Transverse colon (tissue), 4 donors: ENCODE data around the gene RSRP1.

ENCODE experiments used
- EP300 ChIP-seq: sonication (generic); formaldehyde crosslinking; IDR thresholded peaks from one replicate; pipeline ENCODE4 v1.6.1; 2017; ENCODE audit warnings: antibody characterized with exemption, low read depth
- POLR2A ChIP-seq: fragments of 450-650 bp; IDR thresholded peaks from one replicate; pipeline ENCODE4 v1.6.1; 2016; ENCODE audit warnings: antibody characterized with exemption, mild to moderate bottlenecking, moderate library complexity
- POLR2AphosphoS5 ChIP-seq, 3 donors: sonication (generic); formaldehyde crosslinking; IDR thresholded peaks; one replicate each; pipeline ENCODE4 v1.6.1; 2016; ENCODE audit warnings: antibody characterized with exemption in 3 of 3
- TF ChIP-seq, protein P1 (sequence below), 5 experiments: fragments of 200-600 bp in 3 of 5; fragments of 450-650 bp in 2 of 5; sonication (generic) in 3 of 5; IDR thresholded peaks; 1 replicate in 2 of 5; 2 replicates in 3 of 5; pipeline ENCODE4 v1.5.1; 2016 to 2017; ENCODE audit warnings: antibody characterized with exemption in 5 of 5, inconsistent platforms in 3 of 5, mild to moderate bottlenecking in 2 of 5, moderate library complexity in 1 of 5

DNA sequence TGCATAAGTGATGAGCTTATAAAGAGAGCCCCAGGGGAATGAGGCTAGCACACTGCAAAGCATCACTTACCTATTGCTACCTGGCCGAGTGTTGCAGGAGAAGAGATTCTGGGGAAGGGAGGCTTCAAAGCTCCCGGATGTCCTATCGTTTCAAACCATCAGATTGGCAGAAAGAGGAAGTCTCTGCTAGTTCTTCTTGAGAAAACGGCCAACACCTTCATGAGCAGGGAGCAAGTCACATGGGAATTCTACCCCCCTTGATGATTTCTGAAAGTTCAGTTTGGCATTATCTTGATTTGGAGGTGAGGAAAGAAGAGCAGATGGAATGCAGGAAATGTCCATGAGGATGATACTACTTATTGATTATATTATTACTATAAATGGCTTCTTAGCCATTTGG is 31.1 kb downstream of the RSRP1 start:
- TF ChIP-seq, protein P1, sequence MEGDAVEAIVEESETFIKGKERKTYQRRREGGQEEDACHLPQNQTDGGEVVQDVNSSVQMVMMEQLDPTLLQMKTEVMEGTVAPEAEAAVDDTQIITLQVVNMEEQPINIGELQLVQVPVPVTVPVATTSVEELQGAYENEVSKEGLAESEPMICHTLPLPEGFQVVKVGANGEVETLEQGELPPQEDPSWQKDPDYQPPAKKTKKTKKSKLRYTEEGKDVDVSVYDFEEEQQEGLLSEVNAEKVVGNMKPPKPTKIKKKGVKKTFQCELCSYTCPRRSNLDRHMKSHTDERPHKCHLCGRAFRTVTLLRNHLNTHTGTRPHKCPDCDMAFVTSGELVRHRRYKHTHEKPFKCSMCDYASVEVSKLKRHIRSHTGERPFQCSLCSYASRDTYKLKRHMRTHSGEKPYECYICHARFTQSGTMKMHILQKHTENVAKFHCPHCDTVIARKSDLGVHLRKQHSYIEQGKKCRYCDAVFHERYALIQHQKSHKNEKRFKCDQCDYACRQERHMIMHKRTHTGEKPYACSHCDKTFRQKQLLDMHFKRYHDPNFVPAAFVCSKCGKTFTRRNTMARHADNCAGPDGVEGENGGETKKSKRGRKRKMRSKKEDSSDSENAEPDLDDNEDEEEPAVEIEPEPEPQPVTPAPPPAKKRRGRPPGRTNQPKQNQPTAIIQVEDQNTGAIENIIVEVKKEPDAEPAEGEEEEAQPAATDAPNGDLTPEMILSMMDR (IDR thresholded peaks at IDR 0.05), result no peak
- TF ChIP-seq POLR2AphosphoS5 (IDR thresholded peaks at IDR 0.05), result no peak
- no peak for TF ChIP-seq POLR2A
- no peak for TF ChIP-seq EP300
